Epithelial cell of proximal tubule (primary cell): ENCODE data around the gene FJX1. TPM values are rescaled to one million over a fixed set of nuclear protein-coding genes. Genes with fewer than 3 reads are reported as not detected.

ENCODE experiments used
- DNase-seq: peaks from one replicate; pipeline ENCODE4 v3.0.0-alpha.2; 2011; ENCODE audit warnings: low read depth
- H3K4me3 ChIP-seq: 2 replicates; pipeline ENCODE4 v1.5.1; 2011; ENCODE audit warnings: low read depth, mild to moderate bottlenecking, low read length
- total RNA-seq: library from RNA; depleted of rRNA; stranded (reverse); fragments of >200 nt; gene quantifications from 2 replicates; pipeline ENCODE4 v1.2.3, GENCODE V29; 2015
- TF ChIP-seq, protein P1 (sequence below): conservative IDR thresholded peaks from 2 replicates; pipeline ENCODE4 v1.5.1; 2012; ENCODE audit warnings: low read depth, mild to moderate bottlenecking, low read length

The FJX1 gene
- total RNA-seq, 1 donor from 2014 or later: 52.1 TPM

DNA sequence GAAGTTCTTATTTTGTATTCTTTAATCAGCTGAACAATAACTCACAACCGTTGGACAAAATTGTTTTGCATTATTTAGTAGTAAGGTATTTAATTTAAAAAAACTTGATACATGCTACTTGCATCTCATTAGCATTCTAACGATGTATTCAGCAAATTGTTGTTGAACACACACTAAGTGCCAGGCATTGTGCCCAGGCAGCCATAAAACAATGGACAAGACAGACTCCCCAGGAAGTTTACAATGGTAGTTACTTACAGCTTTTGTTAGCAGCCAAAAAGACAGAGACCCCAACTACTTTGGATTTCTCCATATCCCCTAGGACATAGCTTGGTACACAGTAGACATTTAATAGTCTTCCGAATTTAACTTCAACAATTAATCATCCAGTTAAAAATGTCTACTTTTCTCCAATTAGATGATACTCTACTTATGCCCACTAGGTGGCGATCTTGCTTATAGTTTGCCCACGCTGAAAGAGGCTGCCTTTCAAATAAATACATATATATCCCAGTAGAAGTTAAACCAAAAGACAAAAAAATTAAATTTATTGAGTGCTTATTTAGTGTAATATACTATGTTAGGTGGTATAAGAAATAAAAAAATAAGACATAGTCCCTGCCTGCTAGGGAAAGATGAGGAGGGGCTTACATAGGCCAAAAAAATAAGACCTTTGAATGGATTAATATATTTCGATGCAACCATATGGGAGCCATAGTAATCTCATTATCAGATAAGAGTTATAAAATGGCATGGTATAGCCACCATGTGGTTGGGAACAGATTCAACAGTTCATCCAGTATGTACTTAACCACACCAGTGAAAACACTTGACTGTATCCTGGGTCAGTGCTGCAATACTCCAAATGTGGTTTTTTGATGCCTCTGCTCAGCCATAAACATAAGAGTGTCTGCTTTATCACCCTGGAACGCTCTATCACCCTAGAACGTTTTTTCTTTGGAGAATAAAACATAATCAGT lies 2.0 kb upstream of the FJX1 start:
- H3K4me3 ChIP-seq: no peak overlapping the region
- TF ChIP-seq, protein P1, sequence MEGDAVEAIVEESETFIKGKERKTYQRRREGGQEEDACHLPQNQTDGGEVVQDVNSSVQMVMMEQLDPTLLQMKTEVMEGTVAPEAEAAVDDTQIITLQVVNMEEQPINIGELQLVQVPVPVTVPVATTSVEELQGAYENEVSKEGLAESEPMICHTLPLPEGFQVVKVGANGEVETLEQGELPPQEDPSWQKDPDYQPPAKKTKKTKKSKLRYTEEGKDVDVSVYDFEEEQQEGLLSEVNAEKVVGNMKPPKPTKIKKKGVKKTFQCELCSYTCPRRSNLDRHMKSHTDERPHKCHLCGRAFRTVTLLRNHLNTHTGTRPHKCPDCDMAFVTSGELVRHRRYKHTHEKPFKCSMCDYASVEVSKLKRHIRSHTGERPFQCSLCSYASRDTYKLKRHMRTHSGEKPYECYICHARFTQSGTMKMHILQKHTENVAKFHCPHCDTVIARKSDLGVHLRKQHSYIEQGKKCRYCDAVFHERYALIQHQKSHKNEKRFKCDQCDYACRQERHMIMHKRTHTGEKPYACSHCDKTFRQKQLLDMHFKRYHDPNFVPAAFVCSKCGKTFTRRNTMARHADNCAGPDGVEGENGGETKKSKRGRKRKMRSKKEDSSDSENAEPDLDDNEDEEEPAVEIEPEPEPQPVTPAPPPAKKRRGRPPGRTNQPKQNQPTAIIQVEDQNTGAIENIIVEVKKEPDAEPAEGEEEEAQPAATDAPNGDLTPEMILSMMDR: peak; percentile 76
- no peak for DNase-seq

DNA sequence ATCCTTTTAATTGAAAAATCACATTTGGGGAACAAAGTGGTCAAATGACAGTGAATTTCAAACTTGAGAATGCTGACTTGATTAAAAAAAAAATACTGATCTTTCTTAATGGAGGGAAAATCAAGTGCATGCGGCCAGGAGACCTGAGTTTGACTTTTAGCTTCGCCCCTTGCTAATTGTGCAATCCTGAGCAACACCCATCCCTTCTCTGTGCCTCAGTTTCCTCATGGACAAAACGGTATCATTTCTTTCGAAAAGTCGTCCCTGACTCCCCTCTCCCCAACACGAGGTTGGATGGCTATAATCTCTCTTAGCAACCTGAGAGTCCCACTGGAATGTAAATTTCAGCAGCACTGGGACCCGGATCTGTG lies 959 bp upstream of the FJX1 start:
- peak overlapping the region; percentile 60 for H3K4me3 ChIP-seq
- TF ChIP-seq, protein P1: no peak
- DNase-seq: no peak

DNA sequence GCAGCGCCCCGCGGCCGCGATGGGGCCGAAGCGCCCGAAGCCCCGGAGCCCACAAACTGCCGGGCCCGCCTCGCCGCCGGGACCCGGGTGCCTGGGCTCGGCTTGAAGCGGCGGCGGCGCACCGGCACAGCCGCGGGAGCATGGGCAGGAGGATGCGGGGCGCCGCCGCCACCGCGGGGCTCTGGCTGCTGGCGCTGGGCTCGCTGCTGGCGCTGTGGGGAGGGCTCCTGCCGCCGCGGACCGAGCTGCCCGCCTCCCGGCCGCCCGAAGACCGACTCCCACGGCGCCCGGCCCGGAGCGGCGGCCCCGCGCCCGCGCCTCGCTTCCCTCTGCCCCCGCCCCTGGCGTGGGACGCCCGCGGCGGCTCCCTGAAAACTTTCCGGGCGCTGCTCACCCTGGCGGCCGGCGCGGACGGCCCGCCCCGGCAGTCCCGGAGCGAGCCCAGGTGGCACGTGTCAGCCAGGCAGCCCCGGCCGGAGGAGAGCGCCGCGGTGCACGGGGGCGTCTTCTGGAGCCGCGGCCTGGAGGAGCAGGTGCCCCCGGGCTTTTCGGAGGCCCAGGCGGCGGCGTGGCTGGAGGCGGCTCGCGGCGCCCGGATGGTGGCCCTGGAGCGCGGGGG lies 346 bp downstream of the FJX1 start:
- H3K4me3 ChIP-seq: peak overlapping the region; percentile 60
- TF ChIP-seq, protein P1: no peak
- DNase-seq: no peak

DNA sequence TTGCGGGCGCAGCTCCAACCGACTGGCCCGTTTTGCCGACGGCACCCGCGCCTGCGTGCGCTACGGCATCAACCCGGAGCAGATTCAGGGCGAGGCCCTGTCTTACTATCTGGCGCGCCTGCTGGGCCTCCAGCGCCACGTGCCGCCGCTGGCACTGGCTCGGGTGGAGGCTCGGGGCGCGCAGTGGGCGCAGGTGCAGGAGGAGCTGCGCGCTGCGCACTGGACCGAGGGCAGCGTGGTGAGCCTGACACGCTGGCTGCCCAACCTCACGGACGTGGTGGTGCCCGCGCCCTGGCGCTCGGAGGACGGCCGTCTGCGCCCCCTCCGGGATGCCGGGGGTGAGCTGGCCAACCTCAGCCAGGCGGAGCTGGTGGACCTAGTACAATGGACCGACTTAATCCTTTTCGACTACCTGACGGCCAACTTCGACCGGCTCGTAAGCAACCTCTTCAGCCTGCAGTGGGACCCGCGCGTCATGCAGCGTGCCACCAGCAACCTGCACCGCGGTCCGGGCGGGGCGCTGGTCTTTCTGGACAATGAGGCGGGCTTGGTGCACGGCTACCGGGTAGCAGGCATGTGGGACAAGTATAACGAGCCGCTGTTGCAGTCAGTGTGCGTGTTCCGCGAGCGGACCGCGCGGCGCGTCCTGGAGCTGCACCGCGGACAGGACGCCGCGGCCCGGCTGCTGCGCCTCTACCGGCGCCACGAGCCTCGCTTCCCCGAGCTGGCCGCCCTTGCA lies 1.0 kb downstream of the FJX1 start:
- TF ChIP-seq, protein P1: no peak
- H3K4me3 ChIP-seq: peak overlapping the region; percentile 60
- DNase-seq: no peak

DNA sequence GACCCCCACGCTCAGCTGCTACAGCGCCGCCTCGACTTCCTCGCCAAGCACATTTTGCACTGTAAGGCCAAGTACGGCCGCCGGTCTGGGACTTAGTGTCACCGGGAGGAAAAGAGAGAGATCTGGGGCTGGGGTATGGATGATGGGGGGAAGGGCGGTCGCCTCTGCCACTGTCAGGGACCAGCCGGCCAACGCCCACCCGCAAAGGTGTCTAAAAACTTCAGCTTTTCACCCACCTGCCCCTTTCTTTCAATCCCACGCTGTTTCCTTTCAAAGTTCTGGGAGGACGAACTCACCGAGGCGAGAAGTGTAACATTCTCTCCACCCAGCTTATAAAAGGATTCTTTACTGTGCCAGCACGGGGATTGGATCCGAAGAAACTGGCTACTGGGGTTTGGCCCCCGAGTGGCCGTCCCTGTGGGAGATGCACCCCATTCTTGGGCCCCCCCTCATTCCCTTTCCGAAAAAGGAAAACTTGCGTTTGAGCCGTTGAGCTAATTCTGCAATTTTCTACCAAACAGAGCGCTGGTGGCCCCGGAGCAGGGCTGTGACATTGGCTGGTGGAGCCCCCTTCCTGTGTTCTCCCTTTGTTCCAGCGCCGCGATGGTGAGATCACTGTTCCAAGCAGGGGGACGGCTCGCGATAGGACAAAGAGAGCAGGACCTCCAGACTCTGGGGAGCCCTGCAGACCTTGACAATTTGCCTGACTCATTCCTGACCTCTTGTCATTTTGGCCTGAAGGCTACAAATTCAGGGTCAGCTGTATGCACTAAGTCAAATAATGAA lies 1.8 kb downstream of the FJX1 start:
- H3K4me3 ChIP-seq: peak overlapping the region; percentile 60
- TF ChIP-seq, protein P1: no peak
- DNase-seq: no peak

DNA sequence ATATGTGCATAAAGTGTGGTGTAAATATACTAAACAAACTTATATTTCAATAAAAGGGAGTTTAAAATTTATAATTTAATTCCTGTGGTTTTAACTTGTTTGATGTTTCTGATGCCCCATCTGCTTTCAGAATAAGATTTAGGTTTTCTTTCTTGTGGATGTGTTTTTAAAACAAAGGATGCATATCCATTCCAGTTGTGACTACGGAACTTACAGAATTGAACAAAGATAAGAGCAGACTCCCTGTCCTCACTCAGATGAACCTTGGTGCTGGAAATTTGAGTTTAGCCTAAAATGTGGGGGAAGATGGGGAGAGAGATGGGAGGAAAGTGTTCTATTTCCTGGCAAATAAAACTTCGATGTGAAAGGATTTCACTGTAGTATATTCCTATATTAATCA lies 2.5 kb downstream of the FJX1 start:
- no peak overlapping the region for H3K4me3 ChIP-seq
- TF ChIP-seq, protein P1: no peak
- DNase-seq: no peak
